GM12801 (cell line): ENCODE results near the gene SLC17A9.

Experiments used
- TF ChIP-seq, protein P1 (sequence below): IDR thresholded peaks from one replicate; pipeline ENCODE4 v1.5.1; 2011; ENCODE audit warnings: control low read depth; ENCODE audit not compliant: insufficient read length; ENCODE audit errors: extremely low read depth

The SLC17A9 gene

DNA sequence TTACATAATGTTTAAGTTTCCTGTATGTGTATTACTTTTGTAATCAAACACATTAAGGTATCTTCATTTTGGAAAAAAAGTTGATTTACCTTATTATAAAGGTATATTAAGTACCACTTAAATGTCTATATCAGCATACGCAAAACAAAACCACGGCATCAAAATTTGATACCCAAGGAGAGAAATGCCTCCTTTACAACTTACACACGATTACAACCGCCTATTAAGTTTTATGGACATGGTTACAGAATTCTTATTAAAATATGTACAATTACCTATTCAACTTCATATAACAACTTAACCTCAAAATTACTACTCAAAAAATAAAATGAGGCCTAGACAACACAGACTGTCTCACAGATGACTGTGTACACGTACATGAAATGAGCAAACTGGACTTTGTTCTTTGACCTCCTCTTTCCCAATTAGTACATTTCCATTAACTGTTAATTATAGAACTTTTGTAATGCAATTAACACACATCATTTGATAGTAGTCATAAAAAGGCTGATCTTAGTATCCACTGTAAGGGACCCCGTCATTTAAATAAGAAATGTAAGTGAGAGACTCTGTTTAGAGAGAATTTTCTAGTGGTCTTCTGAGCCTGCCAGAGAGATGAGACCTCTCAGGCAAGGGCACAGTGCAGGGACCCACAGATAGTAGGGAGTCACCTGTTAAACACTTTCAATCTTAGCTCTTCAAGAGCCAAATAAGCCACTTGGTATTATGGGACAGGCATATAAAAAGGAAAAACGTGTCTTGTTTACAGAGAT lies 28.7 kb upstream of the SLC17A9 start:
- TF ChIP-seq, protein P1, sequence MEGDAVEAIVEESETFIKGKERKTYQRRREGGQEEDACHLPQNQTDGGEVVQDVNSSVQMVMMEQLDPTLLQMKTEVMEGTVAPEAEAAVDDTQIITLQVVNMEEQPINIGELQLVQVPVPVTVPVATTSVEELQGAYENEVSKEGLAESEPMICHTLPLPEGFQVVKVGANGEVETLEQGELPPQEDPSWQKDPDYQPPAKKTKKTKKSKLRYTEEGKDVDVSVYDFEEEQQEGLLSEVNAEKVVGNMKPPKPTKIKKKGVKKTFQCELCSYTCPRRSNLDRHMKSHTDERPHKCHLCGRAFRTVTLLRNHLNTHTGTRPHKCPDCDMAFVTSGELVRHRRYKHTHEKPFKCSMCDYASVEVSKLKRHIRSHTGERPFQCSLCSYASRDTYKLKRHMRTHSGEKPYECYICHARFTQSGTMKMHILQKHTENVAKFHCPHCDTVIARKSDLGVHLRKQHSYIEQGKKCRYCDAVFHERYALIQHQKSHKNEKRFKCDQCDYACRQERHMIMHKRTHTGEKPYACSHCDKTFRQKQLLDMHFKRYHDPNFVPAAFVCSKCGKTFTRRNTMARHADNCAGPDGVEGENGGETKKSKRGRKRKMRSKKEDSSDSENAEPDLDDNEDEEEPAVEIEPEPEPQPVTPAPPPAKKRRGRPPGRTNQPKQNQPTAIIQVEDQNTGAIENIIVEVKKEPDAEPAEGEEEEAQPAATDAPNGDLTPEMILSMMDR: no peak

DNA sequence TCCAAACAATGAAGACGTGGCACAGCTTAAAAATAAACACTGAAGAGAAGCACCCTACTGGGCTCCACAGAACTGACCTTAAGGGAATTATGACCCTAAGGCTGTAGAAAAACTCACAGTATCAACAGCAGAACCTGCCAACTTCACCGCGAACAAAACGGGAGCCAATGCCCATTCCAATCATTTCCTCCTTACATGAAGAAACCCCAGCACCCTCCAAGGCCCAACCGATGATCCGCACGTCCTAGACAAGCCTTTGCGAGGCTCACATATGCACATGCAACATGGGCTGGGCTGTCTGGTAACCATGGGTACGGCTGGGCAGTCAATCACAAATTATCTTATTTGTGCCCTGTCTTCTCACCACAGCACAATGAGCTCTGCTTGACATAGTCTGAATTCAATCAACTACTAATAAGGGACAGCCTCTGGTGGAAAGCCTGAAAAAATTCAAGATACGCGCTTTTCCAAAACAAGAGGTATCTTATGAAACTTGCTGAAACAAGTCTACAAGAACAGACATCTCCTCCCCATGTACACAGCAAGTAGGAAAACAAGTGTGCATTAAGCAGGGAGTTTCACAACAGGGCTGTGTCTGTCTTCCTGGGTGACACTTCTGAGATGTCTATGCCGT lies 27.9 kb upstream of the SLC17A9 start:
- TF ChIP-seq, protein P1: no peak

DNA sequence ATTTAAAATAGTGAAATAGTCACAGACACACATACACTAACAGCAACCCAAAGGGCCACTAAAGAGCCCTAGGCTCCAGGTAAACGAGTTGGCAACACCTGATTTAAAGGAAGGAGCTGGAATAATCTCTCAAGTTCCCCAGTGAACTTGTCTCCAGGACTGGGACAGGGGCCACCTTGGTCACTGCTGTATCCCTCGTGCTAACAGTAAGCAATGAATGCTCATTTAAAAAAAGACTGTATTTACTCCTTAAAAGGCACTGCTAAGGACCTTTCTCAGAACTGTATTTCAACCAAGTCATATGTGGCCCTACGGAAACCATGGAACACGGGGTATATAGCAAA lies 27.5 kb upstream of the SLC17A9 start:
- TF ChIP-seq, protein P1: no peak

DNA sequence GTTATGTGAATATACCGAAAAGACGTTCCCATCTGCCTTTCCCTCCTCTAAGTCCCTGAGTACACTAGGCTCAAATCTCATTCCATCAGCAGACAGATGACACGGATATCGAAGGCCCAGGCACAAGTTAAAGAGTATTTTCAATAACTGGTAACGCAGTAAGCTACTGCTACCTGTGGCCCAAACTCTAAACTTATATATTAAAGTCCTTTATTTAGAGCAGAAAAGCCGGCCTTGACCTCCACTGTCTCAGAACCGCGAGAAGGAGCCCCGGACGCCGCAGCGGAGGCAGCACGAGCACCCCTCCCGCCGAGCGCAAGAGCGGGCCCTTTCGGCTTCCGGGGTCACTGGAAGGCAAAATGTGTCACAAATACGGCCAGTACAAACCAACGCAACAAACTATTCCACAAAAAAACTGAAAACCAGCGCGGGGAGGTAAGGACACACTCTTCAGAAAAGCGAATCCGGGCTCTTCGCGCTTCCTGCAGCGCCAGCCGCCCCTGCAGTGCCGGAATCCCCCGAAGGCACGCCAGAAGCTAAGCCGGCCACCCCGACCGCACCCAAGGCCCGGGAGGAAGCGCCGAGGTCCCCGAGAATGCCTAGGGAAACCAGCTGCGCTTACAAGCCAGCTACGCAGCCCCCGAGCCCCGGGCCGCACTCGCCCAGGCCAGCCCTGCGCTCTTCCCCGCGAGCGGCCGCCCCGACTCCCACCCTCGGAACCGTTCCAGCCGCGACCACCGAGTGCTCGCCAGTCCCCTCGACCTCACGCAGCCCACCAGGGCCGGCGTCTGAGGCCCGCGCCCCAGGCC lies 26.9 kb upstream of the SLC17A9 start:
- TF ChIP-seq, protein P1: no peak

DNA sequence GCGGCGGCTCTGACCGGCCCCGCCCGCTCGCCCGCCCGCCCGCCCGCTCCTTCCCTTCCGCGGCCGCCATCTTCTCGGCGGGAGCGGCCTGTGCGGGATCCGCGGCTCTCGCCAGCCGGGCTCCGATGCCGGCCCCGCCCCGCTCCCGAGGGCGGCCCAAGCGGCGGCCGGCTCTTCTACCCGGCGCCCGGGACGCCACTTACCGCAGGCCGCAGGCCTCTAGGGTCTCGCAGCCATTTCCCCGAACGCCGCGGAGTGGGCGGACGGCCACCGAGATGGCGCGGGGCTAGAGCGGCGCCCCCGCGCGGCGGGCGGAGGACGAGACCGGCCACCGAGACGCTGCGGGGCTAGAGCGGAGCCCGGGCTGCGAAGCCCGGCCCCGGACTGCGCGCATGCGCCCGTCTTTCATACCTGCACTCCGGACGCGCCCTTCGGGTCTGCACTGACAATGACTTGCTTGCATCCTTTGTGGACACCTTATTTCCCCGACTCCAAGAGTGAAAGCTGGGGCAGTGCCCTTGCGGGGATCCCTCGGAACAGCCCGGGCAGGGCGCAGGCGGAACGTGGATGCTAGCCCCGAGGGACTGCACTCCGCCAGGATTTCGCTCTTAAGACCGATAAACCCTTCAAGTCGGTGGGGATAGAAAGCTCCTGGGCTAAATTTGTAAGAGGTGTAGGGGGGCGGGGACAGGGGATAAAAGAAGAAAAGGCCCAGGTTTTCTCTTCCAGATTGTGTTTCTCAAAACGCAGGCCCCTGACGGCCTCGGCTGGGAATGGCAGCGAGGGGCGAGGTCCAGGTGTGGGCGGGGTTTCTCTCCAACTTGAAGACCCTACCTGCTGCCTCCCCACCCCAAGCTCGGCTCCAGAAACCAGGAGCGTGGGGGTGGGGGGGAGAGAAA lies 26.0 kb upstream of the SLC17A9 start, which contains the start of gene DIDO1:
TSS of gene DIDO1 (minus strand) at position 277 of the 899 bp plus-strand sequence.
- TF ChIP-seq, protein P1: no peak

DNA sequence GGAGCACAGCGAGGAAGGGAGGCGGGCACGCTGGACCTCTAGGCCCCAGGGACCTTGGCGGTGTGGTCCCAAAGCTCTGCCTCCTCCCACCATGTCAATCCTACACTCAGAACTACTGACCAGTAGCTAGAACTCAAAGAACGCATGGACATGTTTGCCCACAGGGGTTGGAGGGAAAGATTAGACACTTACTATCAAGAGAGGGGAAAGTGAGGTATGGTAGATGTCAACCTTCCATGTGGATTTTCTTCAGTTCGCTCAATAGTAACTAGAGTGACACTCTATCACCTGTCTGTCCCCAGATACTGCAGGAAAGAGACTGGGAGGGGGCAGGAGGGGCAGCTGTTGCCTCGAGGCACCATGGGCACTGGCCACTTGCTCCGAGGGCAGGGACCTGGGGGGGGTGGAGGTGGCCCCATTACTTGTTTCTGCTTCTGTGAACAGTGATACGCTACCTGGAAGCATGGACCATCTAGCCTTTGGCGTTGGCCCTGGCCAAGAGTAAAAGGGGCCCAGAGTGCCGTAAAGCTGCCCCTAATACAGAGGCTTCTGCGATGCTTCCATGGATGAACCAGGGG lies 25.3 kb upstream of the SLC17A9 start:
- TF ChIP-seq, protein P1: no peak
